GM21619 (cell line): ENCODE measurements around the gene PIGK.
"Not testable (repeated sequence)": the region's sequence is repeated elsewhere in the genome, so short reads cannot be mapped to it uniquely, and the experiment has no call there.

Experiments
- ATAC-seq: cut with Tn5 transposase; IDR thresholded peaks from one replicate; pipeline ENCODE4 v1.9.1; 2021; ENCODE audit not compliant: unreplicated experiment

Gene PIGK

DNA sequence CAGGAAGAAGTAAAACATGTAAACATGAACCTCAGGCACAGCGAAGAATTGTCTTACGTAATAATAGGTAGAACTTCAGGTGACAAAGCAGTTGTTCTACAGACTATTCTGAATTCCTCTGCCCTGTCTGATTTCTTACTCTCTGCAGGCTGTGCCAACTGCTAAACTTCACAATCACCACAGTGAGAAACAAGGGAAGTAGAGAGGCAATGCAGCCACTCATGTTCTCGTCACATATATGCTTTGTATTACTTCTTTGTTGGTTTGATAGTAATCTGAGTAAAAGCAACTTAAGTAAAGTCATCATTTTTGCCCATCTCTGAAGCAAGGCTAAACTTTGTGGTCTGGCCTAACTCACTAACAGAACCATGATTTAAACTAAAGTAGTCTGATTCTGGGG, 21.9 kb downstream of the PIGK start:
- ATAC-seq: no peak

- ATAC-seq: no peak
Measured at GRCh38 chr1:77193951-77194350, 25.3 kb downstream of the PIGK start.

DNA sequence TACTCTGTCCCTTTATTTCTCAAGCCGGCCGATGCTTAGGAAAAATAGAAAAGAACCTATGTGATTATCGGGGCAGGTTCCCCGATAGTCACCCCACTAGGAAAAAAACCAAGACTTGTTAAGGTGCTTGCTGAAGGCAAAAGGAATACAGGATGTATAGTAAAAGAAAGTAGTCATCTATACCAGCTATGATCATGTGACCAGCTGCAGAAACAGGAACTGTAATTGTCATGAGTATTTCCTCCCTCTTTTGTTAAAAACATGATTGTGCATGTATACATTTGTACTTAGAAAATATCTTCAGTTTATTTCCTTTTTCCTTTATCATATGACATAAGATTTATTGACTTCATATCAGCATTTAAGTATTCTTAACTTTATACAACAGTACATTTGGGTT, 30.5 kb downstream of the PIGK start:
- ATAC-seq: no peak

DNA sequence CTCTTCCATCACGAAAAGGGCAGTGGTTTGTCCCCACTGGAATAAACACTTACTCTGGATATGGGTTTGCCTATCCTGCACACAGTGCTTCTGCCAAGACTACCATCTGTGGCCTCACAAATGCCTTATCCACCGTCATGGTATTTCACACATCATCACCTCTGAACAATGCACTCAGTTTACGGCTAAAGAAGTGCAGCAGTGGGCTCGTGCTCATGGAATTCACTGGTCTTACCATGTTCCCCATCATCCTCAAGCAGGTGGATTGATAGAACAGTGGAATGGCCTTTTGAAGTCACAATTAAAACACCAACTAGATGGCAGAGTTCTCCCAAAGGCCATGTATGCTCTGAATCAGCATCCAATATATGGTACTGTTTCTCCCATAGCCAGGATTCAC, 32.3 kb downstream of the PIGK start:
- ATAC-seq: not testable (repeated sequence)

GRCh38 chr1:77182083-77182482, 37.1 kb downstream of the PIGK start:
- ATAC-seq: no peak

DNA sequence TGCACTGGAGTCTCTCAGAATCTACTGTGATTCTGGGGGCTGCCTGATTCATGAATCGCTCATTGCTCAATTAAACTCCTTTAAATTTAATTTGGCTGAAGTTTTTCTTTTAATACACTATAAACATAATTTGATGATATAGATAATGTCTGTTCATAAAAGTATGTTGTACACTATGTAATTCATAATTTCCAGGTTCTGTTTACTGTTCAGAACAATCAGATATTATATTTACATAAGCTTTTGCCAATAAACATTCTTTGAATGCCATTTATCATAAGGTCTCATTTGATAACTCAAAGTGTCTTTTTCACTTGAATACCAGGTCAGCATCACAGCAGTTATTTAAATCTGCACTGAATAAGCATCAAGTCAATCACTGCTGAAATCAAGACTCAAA, 39.6 kb downstream of the PIGK start:
- ATAC-seq: no peak

- no peak for ATAC-seq
Measured at GRCh38 chr1:77175230-77175844, 43.9 kb downstream of the PIGK start.

GRCh38 chr1:77170687-77171086, 48.5 kb downstream of the PIGK start:
- ATAC-seq: no peak

GRCh38 chr1:77168358-77168757, 50.9 kb downstream of the PIGK start:
- no peak for ATAC-seq

DNA sequence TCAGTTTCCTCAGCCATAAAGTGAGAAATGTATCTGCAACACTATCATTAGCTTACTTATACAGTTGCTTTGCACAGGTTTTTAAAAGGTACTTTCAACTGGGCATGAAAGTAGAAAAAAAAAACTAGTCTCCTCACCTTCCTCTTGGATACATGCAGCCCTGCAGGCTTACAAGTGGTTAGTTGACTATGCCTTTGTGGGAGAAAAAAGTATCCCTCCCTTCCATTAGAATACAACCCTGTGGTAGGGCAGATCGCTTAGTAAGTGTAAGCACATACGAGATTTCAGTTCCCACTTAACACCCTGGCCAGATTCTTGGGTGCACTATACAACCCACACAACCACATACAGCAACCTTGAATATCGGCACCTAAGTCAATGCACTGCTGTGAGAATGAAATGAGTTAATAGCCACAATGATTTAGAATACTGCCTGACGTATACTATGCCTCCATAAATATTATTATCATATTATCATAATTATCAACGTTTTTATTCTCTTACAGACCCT, 54.7 kb downstream of the PIGK start:
- ATAC-seq: no peak

- ATAC-seq: not testable (repeated sequence)
Measured at GRCh38 chr1:77159706-77160105, 59.5 kb downstream of the PIGK start.

DNA sequence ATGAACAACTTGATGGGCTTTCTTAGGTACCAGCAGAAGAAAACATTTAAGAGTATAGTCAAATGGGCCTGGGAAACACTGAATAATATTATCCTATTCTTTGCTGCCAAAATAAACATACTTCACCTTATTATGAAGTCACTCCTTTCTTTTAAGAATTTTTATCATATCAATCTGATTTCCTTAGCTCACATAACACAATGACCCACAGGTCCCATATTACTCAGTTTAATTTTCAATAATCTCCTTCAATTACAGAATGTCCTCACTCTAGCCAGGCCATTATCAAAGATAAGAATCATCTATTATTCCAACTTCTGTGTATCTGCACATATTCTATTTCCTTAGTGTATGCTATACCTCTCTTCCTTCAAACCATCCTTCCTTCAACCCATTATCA, 63.0 kb downstream of the PIGK start:
- no peak for ATAC-seq

DNA sequence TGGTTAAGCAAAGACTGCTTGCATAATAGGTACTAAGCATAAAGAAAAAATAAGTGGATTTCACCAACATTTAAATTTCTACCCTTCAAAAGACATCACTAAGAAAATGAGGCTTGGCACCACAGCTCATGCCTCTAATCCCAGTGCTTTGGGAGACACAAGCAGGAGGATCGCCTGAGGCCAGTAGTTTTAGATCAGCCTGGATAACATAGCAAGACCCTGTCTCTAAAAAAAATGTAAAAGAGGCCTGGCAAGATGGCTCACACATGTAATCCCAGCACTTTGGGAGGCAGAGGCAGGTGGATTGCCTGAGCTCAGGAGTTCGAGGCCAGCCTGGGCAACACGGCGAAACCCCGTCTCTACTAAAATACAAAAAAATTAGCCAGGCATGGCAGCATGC, 73.0 kb downstream of the PIGK start:
- ATAC-seq: no peak

- no peak for ATAC-seq
Measured at GRCh38 chr1:77143529-77144121, 75.6 kb downstream of the PIGK start.

- no peak for ATAC-seq
Measured at GRCh38 chr1:77139389-77139788, 79.8 kb downstream of the PIGK start.

DNA sequence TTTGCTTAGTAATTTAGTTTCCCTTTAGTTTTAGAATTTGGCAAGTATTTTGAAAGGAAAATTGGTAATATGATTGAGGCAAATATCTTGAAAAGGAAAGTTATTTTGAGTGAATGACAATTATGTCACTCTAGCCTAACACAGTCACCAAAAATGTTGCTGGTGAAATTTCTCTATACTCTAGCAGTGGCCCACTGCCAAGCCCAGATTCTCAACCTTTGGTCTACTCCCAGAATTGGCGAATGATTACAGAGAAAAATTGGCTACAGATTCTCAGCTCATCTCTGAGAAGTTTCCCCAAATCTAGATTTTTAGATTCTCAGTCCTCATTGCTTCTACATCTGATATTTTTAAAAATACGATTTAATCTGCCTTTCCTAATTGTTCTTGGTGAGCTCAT, 84.9 kb downstream of the PIGK start:
- no peak for ATAC-seq

DNA sequence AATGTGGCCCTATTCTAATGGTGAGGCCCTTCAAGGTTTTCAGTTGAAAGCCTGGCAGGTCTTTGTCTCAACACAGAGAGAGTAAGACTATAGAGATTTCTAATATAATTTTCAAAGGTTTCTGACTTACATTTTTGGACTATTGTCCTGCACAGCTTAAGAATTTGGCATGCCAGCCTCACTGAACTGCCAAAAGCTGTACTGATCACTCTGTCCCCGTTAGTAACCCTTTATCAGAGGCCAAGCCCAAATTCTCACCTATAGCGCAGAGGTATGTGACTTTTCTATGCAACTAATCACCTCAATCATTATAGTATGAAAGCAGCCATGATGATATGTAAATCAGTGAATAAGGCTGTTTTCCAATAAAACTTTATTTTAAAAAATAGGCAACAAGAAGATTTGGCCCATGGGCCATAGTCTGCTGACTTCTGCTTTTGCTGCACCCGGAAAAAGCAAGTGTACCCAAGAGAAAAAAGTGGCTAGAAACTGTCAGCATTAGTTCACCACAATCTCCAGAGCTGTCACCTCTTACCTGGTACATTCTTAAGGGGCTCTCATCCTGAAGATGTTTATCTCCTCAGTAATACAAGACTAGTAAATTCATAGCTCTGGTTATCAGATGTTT, 85.4 kb downstream of the PIGK start:
- ATAC-seq: no peak

- ATAC-seq: peak; percentile 81
Measured at GRCh38 chr1:77126307-77126706, 92.9 kb downstream of the PIGK start.

DNA sequence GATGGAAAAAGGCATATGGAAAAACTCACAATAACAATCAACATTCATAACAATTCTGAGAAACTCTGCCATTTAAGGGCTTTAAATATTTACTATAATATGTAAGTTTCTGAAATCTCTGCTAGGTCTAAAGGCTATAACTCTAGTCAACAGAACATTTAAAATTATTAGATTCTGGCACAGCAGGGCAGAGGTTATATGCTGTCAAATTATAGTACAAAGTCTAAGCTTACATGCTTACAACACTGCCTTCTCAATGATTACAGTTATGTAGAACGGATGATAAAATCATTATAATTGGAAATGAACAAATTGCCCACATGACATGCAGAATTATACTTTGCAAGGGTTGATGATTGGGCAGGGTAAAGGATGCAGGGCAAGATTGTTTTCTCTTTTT, 97.7 kb downstream of the PIGK start:
- no peak for ATAC-seq

GRCh38 chr1:77120950-77121349, 98.3 kb downstream of the PIGK start:
- no peak for ATAC-seq

- no peak for ATAC-seq
Measured at GRCh38 chr1:77118712-77119111, 100.5 kb downstream of the PIGK start.

DNA sequence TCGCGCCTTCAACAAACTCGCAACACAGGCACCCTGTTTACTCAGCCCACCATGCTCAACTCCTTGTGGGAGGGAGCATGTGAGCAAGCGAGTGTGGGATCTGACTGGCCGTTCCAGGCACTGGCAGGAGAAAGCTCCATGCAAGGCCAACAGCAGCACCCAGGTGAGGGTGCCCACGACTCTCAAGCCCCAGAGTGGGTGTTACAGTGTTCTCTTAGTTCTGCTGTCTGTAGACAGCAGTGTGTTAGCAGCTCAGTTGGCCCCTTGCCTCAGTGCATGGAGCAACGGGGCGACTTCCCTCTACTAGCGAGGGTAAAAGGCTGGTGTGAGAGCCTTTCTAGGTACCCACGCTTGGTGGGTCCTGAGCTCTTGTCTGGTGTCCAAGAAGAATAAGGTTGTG, 114.6 kb downstream of the PIGK start:
- ATAC-seq: no peak

DNA sequence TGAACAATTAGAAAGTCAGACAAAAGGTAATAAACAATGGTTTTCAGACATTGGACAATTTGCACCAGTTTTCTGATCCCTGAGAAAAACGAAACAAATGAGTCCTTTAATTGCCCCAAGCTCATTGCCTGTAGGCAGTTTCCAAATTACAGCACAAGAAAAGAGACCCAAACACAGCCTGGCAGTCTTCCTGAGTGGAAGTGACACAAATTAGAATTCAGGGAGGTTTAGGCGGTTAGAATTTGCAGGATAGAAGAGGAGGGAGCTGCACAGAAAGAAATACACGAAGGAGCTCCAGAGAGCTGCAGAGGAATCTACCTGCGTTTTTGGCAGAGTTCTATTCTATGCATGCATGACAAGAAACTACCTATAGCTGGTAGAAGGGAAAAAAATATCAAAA, 115.7 kb downstream of the PIGK start:
- no peak for ATAC-seq
